PC-3 (cell line): Measurements from ENCODE around the gene YAE1. TPM values are rescaled to one million over a fixed set of nuclear protein-coding genes. Genes with fewer than 3 reads are reported as not detected.

Experiments used
- ATAC-seq: fragments of 200-7000 bp; cut with Tn5 transposase; 2 replicates; pipeline ENCODE4 v1.9.1; 2020; ENCODE audit warnings: mild to moderate bottlenecking, moderate library complexity
- BruUV-seq: library from RNA; stranded (reverse); fragments of 400-500 nt; replicated peaks from 2 replicates; lab custom pipeline; 2021; lab: Mats Ljungman, UMichigan
- CTCF ChIA-PET: fragments of 300-600 bp; sonication (Branson Sonifier 250); formaldehyde crosslinking; loops from one replicate; lab custom pipeline; 2022; ENCODE audit warnings: antibody characterized with exemption; lab: Charles Lee
- POLR2A ChIA-PET: fragments of 300-600 bp; sonication (Branson Sonifier 250); formaldehyde crosslinking; loops from one replicate; lab custom pipeline; 2022; ENCODE audit warnings: antibody characterized with exemption; ENCODE audit not compliant: unreplicated experiment; lab: Charles Lee
- DNase-seq: peaks from one replicate; pipeline ENCODE4 v3.0.0-alpha.2; 2015
- H2AFZ ChIP-seq: fragments of 300-600 bp; sonication (generic); 2 replicates; pipeline ENCODE4 v1.6.0; 2016; ENCODE audit warnings: antibody characterized with exemption, low read length
- H3F3A ChIP-seq: fragments of 300-600 bp; sonication (generic); one replicate; pipeline ENCODE4 v1.6.0; 2017; ENCODE audit warnings: antibody characterized with exemption, low read length, control low read depth, mild to moderate bottlenecking; ENCODE audit not compliant: unreplicated experiment
- H3K27ac ChIP-seq: fragments of 300-600 bp; sonication (generic); 2 replicates; pipeline ENCODE4 v1.5.1; 2016; ENCODE audit warnings: mild to moderate bottlenecking, low read length
- H3K27me3 ChIP-seq: fragments of 300-600 bp; sonication (generic); 2 replicates; pipeline ENCODE4 v1.6.1; 2016; ENCODE audit warnings: low read length, mixed read lengths
- H3K36me3 ChIP-seq: fragments of 300-600 bp; sonication (generic); 2 replicates; pipeline ENCODE4 v1.6.1; 2016; ENCODE audit warnings: low read depth, mixed run types, low read length, mixed read lengths
- H3K4me1 ChIP-seq: fragments of 300-600 bp; sonication (generic); 2 replicates; pipeline ENCODE4 v1.5.1; 2016; ENCODE audit warnings: low read length; ENCODE audit not compliant: insufficient read depth
- H3K4me2 ChIP-seq: fragments of 300-600 bp; sonication (generic); 2 replicates; pipeline ENCODE4 v1.6.0; 2016; ENCODE audit warnings: low read length
- H3K4me3 ChIP-seq: fragments of 300-600 bp; sonication (generic); 2 replicates; pipeline ENCODE4 v1.5.1; 2016; ENCODE audit warnings: mild to moderate bottlenecking, low read length, mixed read lengths
- H3K79me2 ChIP-seq: fragments of 300-600 bp; sonication (generic); 2 replicates; pipeline ENCODE4 v1.6.1; 2017; ENCODE audit warnings: low read length, mixed read lengths
- H3K9ac ChIP-seq: fragments of 300-600 bp; sonication (generic); 2 replicates; pipeline ENCODE4 v1.6.0; 2016; ENCODE audit warnings: mild to moderate bottlenecking, low read length
- H3K9me2 ChIP-seq: fragments of 300-600 bp; sonication (generic); replicated peaks from 2 replicates; pipeline ENCODE4 v1.6.1; 2016; ENCODE audit warnings: mixed run types, low read length, mixed read lengths
- H3K9me3 ChIP-seq: fragments of 300-600 bp; sonication (generic); 2 replicates; pipeline ENCODE4 v1.6.1; 2016; ENCODE audit warnings: low read length, mixed read lengths
- H4K20me1 ChIP-seq: fragments of 300-600 bp; sonication (generic); 2 replicates; pipeline ENCODE4 v1.6.1; 2016; ENCODE audit warnings: low read length, mixed read lengths
- EZH2 ChIP-seq: fragments of 300-600 bp; sonication (generic); IDR thresholded peaks from one replicate; pipeline ENCODE4 v1.6.1; 2017; ENCODE audit warnings: antibody characterized with exemption, mild to moderate bottlenecking, low read length; ENCODE audit not compliant: unreplicated experiment
- EZH2phosphoT487 ChIP-seq: fragments of 300-600 bp; sonication (generic); IDR thresholded peaks from 2 replicates; pipeline ENCODE4 v1.6.1; 2018; ENCODE audit warnings: mild to moderate bottlenecking, antibody characterized with exemption, low read length, borderline replicate concordance
- intact Hi-C: fragments of 100-400 bp; cut with micrococcal nuclease; formaldehyde crosslinking; loops from 2 replicates; pipeline ENCODE4 v1.9.0; 2023
- total RNA-seq: library from RNA; depleted of rRNA; stranded (reverse); fragments of >200 nt; gene quantifications from 2 replicates; pipeline ENCODE4 v1.2.3, GENCODE V29; 2014
- TF ChIP-seq, protein P1 (sequence below): fragments of 300-600 bp; sonication (generic); conservative IDR thresholded peaks from 2 replicates; pipeline ENCODE4 v1.5.1; 2017; ENCODE audit warnings: antibody characterized with exemption, low read depth, mild to moderate bottlenecking, low read length

The YAE1 gene
- total RNA-seq, 1 experiment from 2014 or later, result 23.6 TPM

DNA sequence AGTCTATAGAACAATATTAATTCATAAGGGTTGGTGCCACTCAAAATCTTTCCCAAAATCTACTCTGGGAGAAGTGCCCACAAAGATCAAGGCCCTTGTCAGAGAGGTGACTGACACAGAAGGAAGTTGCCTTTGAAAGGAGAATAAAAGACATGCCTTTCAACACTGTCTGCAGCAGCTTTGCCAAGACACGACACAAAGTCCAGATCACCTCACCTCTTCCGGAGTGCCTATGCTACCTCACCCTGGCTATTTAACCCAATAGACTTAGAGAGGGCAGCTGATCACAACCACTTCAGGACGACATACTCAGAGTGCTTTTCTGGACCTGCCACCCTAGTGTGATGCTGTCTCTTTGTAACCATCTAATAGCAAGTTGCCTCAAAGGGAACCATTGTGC lies 49.0 kb upstream of the YAE1 start:
- no peak overlapping the region for H3K4me2 ChIP-seq
- no peaks in the 10 kb centered on the region for H3K9me2 ChIP-seq
- no peaks in the 10 kb centered on the region for H3K4me1 ChIP-seq
- POLR2A ChIA-PET, result no interaction called here
- DNase-seq (no peak), ATAC-seq (no peak)
- no TSS peak for BruUV-seq
- no peaks in the 10 kb centered on the region for H4K20me1 ChIP-seq
- H3K27ac ChIP-seq, result no peak overlapping the region
- no peak overlapping the region for H3K9ac ChIP-seq
- no peaks in the 10 kb centered on the region for H3F3A ChIP-seq
- no peak overlapping the region for H2AFZ ChIP-seq
- no peak overlapping the region for H3K4me3 ChIP-seq
- H3K9me3 ChIP-seq, result no peaks in the 10 kb centered on the region
- H3K27me3 ChIP-seq, result peaks cover 29% of the 10 kb centered on the region
- H3K36me3 ChIP-seq, result no peaks in the 10 kb centered on the region
- TF ChIP-seq, protein P1, sequence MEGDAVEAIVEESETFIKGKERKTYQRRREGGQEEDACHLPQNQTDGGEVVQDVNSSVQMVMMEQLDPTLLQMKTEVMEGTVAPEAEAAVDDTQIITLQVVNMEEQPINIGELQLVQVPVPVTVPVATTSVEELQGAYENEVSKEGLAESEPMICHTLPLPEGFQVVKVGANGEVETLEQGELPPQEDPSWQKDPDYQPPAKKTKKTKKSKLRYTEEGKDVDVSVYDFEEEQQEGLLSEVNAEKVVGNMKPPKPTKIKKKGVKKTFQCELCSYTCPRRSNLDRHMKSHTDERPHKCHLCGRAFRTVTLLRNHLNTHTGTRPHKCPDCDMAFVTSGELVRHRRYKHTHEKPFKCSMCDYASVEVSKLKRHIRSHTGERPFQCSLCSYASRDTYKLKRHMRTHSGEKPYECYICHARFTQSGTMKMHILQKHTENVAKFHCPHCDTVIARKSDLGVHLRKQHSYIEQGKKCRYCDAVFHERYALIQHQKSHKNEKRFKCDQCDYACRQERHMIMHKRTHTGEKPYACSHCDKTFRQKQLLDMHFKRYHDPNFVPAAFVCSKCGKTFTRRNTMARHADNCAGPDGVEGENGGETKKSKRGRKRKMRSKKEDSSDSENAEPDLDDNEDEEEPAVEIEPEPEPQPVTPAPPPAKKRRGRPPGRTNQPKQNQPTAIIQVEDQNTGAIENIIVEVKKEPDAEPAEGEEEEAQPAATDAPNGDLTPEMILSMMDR, result no peak
- no peak for TF ChIP-seq EZH2phosphoT487
- TF ChIP-seq EZH2, result no peak
- H3K79me2 ChIP-seq, result no peaks in the 10 kb centered on the region
- CTCF ChIA-PET, result no interaction called here
- intact Hi-C loops, result no loop called here

DNA sequence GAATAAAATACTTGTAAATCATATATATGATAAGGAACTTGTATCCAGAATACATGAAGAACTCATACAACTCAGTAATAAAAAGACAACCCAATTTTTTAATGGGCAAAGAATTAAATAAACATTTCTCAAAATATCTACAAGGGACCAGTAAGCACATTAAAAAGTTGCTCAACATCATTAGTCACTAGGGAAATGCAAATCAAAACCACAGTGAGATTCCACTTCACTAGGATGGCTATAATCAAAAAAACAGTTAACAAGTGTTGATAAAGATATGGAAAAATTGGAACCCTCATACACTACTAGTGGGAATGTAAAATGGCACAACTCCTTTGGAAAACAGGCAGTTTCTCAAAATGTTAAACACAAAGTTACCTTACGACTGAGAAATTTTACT lies 40.3 kb upstream of the YAE1 start:
- peaks cover 11% of the 10 kb centered on the region; the same call in 1 of the 2 replicates for H3K27me3 ChIP-seq
- no peak overlapping the region for H3K4me3 ChIP-seq
- H3K4me2 ChIP-seq, result no peak overlapping the region
- H2AFZ ChIP-seq, result no peak overlapping the region
- TF ChIP-seq EZH2phosphoT487, result no peak
- no peak for TF ChIP-seq EZH2
- TF ChIP-seq, protein P1, result no peak
- H3K27ac ChIP-seq, result no peak overlapping the region
- no peak for ATAC-seq
- no peaks in the 10 kb centered on the region for H3F3A ChIP-seq
- ChIA-PET POLR2A (no interaction called here), CTCF (no interaction called here)
- intact Hi-C loops, result no loop called here
- no peaks in the 10 kb centered on the region for H3K4me1 ChIP-seq
- no TSS peak for BruUV-seq
- H3K9me2 ChIP-seq, result no peaks in the 10 kb centered on the region
- H3K36me3 ChIP-seq, result no peaks in the 10 kb centered on the region
- no peaks in the 10 kb centered on the region for H3K79me2 ChIP-seq
- H3K9me3 ChIP-seq, result no peaks in the 10 kb centered on the region
- DNase-seq, result no peak
- no peaks in the 10 kb centered on the region for H4K20me1 ChIP-seq
- no peak overlapping the region for H3K9ac ChIP-seq

DNA sequence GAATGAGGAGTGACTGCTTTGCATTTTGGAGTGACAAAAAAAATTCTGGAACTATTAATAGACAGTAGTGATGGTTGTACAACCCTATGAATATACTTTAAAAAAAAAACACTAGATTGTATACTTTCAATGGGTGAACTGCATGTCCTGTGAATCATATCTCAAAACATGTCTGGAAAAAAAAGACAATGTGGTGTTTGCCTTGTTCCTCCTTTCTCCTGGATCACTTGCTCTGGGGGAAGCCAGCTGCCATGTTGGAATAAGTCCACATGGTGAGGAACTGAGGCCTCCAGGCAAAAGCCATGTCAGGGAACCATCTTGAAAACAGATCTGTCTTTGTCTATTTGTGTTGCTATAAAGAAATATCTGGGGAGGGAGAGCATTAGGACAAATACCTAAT lies 39.5 kb upstream of the YAE1 start:
- Histone ChIP-seq H3K27ac (no peak overlapping the region), H2AFZ (no peak overlapping the region), H3K27me3 (peaks cover 11% of the 10 kb centered on the region; the same call in 1 of the 2 replicates), H3K9me2 (no peaks in the 10 kb centered on the region), H3F3A (no peaks in the 10 kb centered on the region), H3K79me2 (no peaks in the 10 kb centered on the region), H3K36me3 (no peaks in the 10 kb centered on the region), H3K4me3 (no peak overlapping the region), H3K9ac (no peak overlapping the region), H3K4me1 (no peaks in the 10 kb centered on the region), H3K9me3 (no peaks in the 10 kb centered on the region), H3K4me2 (no peak overlapping the region), H4K20me1 (no peaks in the 10 kb centered on the region)
- intact Hi-C loops, result no loop called here
- no peak for ATAC-seq
- DNase-seq, result no peak
- ChIA-PET CTCF (no interaction called here), POLR2A (no interaction called here)
- TF ChIP-seq EZH2 (no peak), EZH2phosphoT487 (no peak)
- TF ChIP-seq, protein P1, result no peak
- no TSS peak for BruUV-seq
